HG03354 (cell line): Measurements from ENCODE around the gene GPR55.

Experiments
- ATAC-seq: cut with Tn5 transposase; IDR thresholded peaks from one replicate; pipeline ENCODE4 v1.9.1; 2021; ENCODE audit warnings: mild to moderate bottlenecking; ENCODE audit not compliant: unreplicated experiment, poor library complexity, severe bottlenecking

GPR55 gene

DNA sequence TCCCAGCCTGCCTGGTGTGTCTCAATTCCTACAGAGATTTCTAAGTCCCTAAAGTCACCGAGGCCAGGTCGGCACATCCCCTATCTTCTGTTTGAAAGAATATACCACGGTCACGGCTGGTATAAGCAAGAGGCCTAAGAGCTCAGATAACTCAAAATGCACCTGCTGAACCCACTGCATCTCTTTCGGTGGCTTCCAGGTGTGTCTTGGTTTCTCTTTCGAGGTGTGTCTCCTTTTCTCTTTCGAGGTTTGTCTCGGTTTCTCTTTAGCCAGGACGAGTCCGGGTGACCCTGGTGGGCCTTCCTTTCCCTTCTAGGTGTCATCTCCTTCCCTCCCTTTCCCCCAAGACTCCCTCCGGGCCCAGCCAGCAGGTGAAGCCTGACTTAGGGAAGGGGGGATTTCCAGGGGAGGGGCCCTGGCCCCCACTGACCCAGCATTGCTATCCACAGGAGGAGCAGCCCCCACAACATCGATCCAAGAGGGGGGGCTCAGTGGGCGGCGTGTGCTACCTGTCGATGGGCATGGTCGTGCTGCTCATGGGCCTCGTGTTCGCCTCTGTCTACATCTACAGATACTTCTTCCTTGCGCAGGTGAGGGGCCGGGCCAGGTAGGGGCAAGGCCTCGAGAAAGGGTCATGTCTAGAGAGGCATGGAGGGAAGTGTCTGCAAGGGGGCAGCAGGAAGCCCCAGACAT lies 51.9 kb downstream of the GPR55 start:
- ATAC-seq: peak; percentile 68

DNA sequence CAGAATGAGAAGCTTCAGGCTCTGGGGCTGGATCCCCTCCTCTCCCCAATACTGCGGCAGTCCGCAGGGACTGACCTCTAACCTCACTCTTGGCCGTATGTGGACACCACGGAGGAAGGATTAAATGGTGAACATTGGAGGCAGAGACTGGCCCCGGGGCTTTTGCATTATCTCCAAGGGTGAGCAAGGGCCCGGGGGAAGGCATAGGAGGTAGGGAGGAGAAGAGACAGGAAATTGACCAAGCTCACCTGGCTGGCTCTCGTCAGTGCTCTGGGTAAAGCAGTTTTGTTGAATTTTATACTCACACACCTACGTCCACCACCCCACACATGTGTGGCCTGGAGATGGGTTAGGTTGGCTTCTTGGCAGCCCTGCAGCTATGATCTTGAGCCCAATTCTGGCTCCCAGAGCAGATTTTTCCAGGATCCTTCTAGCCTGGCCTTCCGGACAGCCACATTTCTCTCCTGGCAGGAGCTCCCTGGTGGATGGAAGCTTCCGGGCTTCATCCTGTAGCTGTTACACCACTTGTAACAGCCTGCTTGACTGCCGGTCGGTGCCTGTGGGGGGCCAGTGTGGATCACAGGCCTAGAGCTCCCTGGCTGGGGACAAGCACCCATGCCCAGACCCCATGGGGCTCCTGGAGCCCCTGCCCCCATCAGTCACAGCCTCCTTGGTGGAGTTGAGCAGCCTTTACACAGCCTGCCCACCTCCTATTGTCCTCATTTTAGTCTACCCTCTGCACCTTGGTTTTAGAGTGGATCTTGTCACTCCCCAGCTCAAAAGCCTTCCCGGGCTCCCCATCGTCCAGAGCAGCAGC lies 52.7 kb downstream of the GPR55 start:
- ATAC-seq: peak; percentile 3

DNA sequence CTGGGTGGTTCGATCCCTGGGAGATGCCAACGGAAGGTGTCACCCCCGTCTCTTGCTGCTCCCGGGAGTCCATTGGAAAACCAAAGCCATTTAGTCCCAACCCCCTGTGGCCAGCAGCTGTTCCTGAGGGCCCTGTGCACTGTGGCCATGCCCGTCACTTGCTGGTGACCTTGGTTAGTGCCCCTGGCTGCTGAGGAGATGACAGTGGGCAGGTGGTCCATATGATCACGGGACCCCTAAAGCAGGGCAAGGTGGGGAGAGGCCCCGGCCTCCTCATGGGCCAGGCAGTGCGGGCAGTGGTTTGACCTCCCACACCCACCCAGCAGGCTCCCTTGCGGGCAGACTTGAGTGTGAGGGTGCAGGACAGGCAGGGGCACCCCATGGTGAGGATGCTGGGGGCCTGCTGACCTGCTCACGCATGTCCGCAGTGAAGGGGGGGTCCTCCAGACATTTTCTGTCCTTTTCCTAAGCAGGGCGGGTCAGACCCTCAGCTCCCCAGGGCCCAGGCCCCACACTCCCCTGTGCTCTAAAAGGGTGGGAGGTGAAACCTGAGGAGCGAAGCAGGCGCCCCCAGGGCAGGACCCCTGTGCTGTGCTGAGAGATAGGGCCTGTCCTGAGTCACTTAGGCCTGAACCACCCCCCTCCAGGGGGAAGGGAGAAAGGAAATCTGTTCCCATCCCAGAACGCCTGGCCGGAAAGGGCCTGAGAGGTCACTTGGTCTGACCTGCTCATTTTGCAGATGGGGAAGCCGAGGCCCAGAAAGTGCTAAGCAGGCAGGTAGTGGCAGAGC lies 53.5 kb downstream of the GPR55 start:
- ATAC-seq: no peak

DNA sequence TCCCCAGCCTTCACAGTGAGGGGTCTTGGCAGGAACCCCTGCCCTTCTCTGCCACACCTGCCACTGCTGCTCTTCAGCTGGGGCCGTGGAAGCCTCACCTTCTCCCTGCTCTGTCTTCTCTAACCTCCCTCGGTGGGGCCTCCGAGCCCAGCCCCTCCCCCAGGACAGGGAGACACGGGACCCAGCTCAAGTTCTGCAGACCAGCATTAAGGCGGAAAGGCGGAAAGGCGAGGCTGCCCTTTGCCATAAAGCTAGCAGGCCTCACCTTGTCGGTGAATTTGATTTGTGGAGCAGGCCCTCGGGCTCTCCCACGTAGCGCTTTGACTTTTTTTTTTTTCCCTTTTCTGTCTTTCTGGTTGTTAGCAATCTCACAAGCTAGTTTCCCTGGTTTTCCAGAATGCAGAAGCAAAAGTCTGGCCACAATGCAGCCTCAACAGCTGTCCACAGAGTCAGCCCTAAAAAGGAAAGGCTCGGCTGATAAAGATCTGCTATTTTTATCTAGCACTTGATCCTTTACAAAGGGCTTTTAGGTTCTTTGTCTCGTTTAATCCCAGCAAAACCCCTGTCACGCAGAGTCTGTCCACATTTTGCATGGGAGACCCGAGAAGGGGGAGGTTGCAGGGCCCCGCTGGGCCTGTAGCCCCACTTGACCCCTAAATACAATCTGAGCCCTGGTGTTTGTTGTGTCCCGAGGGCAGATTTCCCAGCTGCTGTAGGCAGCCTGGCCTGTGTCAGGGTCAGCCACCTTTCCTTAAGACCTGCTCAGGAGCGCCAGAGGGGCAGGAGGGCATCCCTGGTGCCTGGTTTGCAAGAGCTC lies 54.3 kb downstream of the GPR55 start:
- no peak for ATAC-seq

DNA sequence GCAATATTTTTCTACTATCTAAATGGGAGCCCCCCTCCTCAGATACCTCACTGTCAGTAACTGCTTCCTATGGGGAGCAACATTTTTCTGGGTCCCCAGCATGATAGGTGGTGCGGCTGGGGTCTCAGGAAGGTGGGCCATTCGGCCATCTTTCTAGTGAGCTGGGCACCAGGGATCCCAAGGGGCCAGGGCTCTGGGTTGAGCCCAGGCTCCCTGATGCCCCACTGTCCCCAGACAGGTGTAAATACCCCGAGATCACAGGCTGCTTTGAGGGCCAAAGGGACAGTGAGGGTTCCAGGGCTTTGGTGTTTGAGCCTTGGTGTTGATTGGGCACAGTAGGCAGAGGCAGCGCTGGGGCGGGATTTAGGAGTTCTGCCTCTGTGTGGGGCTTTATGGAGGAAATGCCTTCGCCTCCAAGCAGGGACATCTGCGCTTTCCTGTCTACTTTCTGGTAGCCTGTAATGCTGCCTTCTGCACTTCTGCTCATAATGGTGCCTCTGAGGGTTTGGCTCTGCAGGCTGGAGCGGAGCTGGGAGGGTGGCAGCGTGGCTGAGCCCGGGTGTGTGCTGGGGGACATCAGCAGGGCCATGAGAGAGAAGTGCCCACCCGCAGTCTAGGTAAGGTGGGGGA lies 55.0 kb downstream of the GPR55 start:
- no peak for ATAC-seq

DNA sequence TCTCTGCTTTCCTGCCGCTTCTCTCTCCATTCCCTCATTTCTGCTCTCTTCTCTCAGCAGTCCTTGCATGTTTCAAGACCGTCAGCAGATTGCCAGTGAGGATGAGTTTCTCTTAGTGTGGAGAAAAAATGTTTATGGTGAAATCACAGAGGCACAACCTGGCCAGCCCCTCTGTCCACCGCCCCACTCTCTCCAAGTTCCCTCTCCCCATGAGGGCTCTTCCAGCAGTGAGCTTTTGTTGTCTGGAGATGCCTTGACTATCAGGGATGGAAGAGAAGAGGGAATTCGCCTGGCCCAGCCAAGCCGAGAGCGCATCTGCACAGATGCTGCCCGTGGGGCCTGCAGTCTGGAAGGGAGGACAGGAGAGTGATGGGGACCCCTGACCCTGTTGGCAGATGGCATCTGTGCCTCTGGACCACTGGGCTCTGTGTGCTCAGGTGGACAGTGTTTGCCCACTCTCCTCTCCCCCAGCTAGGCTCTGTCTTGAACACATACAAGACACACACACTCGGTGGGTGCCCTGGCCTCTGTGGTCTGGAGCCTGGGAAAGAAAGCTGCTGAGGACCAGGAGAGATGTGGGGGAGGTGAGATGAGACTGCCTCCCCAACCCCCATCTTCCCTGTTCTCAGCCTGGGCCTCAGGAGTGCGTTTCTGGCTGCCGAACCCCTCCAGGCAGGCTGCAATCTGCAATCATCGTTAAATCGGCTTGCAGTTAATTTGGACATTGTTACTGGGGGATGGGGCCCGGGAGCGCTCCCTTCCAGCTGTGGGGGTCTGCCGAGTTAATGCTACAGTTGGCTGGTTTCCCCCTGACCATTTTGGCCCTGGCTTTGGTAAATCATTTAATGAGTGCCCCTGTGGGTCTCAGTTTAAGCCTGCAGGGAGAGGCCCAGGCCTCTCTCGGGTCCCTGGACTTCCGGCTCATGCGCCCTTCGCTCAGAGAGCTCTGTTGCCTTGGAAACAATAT lies 55.8 kb downstream of the GPR55 start:
- no peak for ATAC-seq

DNA sequence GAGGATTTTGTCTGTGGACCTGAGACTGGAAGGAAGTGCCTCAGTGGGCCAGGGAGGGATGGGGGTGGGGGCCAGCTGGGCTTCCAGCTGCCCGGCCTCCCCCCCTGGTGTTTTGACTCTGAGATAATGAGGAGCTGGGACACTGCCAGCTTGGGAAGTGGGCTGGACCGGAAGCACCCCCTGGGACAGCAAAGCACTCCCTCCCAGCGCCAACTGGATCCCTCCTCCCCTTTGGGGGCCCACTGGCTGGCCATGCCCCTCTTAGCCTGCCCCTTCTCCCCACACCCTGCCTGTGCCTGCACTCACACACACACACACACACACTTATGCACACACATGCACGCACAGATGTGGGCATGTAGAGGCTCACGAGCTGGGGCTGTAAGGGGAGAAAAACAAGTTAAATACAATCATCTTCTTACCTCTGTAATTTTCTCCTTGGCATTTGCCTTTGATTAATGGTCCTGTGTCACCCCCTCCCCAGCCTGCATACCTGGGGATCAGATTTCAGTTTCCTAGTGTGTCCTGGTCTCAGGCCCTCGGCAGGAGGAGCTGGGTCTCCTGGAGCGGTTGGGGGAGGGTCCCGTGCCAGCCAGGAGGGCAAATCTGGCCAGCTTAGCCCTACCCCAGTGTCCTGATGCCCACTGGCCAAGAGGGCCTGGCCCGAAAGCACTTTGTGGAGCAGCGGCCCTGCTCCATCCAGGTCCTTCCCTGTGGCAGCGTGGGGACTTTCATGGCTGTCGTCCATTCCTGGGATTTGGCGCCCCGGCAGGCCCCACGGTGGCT lies 56.7 kb downstream of the GPR55 start:
- no peak for ATAC-seq

DNA sequence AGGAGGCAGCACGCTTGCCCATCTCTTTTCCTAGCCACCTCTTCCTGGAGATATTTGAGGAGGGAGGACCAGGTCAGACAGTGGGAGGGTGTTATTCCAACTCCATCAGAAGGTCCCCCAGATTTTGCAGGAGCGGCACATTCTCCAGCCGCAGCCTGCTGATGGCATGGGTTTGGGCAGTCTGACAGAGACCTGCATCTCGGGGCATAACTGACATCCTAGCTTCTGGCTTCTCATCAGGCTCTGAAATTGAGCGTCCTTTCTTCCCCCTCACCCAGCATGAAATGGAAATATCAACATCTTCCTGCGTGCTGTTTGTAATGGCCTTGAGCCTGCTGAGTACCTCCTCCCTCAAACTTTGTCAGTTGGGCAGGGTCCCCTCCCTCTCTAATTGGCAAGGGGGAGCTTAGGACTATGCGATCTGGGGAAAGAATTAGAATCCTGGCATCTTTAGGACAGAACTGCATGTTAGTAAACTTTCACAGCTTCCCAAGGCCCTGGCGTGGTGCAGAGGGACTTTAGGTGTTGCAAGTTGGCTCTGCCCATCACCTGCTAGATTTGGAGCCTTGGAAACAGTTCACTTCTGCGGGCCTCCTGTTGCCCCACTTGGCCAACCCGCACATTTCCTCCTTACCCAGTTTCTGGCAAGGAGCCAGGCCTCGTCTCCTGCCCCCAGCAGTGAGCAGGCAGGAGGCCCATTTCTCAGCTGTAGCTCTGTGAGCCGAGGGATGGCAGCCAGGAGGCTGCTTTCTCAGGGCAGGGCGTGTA lies 58.1 kb downstream of the GPR55 start:
- ATAC-seq: no peak

DNA sequence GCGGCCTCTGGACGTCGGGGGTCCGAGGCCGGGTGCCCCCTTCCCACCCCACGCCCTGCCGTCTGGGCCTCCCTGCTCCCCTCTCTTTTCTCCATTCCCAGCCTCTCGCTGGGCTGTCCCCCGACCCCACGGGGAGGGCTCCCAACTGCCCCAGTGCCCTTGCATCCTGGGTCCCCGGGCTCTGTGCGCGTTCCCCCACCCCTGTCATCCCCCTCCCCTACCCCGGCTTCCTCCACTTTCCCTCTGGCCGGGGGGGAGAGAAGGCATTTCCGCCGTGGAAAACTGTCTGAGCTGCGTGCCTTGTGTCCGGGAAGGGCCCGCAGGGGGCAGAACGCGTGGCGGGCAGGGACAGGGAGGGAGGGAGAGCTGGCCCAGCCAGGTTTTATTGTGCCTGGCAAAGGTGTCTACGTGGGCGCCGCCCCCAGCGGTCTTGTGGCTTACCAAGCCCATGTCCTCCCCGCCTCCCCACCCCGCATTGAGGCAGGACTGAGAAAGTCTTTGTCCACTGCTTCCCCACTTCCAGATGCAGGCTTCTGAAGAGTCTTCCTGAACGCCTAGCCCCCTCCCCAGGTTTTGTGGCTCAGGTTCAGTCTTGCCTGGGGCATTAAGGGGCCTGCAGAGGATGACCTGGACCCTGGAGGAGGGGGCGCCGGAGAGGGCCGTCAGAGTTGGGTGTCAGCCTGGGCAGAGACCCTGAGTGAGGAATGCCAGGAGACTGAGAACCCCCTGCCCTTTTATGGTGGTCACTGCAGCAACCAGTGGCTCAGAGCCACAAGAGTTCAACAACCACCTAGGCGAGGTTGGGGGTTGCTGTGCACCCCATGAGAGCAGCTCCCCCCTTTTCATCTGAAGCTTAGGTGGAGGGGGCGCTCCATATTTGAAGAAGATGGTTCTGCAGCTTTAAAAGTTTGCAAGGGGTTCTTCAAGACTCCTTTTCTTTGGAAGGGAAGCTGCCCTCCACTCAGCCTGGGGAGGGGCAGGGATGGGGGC lies 59.0 kb downstream of the GPR55 start:
- ATAC-seq: no peak

DNA sequence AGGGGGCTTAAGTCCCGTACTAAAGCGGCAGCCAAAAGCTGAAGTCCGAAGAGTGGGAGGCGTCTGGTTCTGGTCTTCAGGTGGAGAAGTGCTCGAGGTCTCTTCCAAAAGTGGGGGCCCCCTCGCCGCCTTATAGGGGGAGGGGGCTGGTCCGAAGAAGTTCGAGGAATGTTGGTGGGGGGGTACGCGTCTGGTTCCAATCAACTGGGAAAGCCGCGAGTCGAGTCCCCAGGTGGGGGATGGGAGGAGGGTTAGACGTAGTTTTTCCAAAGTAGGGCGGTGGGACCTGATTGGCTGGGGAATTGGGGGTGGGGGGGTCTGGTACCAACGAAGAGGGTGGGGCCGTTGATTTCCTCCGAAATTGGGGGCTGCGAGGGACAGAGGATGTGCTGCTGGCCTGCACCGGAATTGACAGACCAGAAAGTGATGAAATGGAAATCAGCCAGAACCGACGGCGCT lies 59.7 kb downstream of the GPR55 start:
- no peak for ATAC-seq

DNA sequence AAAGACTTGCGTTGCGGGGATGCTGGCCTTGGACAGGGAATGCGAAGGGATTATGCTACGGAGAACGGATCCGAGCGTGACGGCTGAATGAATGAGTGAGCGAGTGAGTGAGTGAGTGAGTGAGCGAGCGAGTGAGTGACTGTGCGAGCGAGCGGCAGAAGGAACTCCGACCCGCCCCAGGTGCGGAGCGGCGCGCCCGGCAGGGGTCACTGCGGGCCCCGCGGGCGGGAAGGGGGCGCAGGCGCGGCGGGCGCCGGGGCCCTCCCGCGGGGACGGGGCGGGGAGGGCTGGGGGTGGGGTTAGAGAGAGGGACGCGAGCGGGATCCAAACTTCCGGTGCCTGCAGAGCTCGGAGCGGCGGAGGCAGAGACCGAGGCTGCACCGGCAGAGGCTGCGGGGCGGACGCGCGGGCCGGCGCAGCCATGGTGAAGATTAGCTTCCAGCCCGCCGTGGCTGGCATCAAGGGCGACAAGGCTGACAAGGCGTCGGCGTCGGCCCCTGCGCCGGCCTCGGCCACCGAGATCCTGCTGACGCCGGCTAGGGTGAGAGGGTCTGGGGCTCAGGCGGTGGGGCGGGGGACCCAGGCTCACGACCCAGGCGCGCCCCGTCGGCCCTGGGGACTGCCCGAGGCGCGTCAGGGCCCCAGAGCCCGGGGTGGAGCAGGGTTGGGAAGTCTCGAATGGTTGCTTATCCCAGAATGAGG lies 60.3 kb downstream of the GPR55 start, which contains the start of gene ITM2C:
ITM2C (plus strand) TSS at position 338 of the 702 bp plus-strand sequence; CDS start at position 422, 84 bp downstream.
- ATAC-seq: peak; percentile 76

DNA sequence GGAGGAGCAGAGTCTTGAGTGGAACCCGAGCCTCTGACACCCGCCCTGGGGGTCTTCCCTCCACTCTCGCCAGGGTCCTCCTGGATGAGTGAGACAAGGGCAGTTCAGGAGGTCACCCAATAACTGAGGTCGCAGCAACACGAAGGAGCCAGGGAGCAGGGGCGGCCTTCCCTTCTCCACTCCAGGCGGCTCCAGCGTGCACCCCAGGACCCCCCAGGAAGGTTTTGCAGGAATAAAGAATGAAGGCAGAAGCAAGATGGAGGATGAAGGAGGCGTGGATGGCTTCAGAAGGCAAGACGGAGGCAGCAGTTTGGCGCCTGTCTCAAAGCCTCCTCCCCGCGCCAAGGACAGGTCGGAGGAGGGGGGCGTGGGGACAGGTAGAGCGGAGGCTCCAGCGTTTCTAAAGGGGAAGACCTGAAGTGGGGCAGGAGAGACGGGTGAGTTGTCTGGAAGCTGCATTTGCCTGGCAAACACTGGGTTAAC lies 60.9 kb downstream of the GPR55 start:
- ATAC-seq: no peak

DNA sequence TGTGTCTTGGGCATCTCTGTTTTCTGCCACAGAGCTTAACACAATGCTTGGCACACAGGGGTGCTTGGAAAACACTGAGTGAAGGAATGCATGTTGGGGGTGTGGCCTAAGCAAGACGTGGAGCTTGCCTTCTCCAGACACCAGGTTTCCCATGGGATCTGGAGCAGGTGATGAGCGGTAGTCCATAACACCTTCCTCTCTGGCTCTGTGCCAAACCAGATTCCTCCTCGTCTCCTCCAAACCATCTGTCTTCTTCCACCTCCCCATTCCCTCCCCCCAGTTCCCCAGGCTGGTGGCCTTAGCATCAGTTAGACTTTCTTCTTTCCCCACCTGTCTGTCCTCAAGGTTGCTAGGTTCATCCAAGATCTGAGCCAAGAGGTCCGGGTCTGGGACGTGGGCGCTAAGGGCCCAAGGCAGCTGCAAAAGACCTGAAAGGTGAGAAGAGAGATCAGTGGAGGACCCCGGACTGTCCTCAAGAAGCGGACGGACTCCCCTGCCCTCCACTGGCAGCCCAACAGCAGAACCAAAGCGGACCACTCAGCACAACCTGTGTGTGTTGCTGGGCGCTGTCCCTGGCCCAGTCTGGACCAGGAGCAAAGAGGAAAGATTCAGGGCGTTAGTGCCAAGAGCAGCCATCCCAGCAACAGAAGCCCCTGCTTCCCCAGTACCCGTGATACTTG lies 61.5 kb downstream of the GPR55 start:
- no peak for ATAC-seq

DNA sequence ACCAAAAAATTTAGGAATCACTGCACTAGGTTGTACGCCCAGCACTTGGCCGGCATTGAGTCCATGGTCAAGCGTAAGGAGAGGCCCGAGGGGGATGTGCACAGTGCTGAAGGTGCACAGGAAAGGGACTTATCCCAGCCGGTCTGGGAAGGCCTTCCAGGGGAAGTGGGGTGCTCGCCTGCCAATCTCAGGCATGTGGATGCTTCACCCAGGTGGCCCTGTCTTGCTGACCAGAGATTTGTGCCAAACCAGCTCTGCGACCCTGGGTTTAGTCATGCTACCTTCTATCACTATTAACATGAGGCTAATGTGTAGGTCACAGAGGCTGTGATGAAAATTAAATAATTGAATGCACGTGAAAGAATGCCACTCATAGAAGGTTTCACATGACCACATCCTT lies 62.0 kb downstream of the GPR55 start:
- ATAC-seq: no peak
